GM15510 (cell line): ENCODE data around the gene PARD6G.

Experiments
- POLR2A ChIP-seq: IDR thresholded peaks from 3 replicates; pipeline ENCODE4 v1.6.1; 2011; ENCODE audit warnings: borderline replicate concordance; ENCODE audit not compliant: insufficient read length; ENCODE audit errors: extremely low read depth

PARD6G gene

DNA sequence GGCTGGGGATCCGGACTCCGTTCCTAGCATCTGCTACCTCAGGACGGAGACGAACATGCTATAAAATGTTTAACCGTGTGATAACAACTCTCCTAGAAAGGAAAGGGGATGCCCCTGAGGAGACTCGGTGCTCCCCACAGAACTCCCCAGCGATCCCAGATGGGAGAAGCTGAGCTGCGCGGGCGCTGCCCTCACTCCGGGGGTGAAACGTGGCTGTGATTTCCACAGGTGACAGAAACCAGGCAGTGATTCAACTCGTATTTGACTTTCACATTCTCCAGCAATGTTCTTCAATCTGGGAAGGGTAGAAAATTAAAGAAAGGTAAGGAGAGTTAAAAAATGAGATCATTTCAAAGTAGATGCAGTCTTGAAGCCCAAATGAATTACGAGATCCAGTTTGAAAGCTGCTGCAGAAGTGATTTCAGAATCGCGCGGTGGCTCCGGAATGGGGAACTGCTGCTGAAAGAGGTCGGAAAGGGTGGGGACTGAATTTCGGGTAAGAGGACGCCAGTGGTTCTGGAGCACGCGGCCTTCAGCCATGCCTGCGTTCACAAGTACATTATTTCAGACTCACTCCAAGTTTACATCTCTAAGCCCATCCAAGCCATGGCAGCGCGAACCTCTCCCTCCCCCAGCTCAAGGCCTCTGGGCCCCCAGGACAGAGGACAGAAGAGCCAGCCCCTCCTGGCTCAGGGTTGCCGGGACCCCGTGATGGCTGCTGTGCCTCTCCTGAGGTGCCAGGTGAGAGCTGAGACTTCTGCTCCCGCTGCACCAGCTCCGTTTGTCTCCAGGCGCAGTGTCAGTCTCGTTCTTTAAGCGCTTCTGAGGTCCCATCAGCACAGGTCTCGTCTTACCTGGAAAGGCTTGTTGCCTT, 98.8 kb downstream of the PARD6G start:
- no peak for TF ChIP-seq POLR2A

DNA sequence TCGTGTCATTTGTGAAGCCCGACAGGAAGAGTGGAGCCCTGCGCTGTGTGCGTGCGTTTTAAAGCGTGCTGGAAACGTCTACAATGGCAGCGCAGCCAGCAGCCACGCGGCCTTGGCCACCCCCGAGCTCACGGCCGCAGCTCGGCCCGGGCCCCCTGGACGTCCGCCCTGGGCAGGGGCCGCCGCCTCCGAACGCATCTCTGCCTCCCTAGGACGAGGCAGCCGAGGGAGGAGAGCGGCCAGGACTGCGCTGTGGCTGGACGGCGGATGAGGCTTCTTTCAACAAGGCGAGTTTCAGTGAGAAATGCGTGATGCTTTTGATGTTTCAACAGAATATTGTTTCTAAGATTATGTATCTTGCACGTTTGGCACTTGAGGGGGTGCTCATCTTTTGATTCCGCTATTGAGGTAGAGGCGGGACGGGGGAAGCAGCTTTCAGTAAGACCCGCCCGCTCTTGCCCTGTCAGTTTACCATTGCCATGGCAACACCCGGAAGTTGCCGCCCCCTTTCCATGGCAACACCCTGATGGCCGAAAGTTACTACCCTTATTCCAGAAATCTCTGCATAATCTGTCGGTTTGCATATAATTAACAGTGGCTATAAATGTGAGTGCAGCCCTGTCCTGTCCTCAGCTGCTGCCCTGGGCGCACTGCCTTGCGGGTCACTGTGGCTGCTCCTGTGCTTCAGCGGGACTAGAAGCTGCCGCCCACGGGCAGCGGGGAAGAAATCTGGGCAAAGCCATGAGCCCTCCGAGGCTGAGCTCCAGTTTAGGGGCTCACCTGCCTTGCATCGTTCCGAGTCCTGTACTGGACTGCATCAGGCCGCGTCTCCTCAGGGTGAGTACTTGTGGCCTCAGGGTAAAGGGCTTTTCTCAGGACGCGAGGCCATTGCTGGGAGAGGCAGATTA, 99.6 kb downstream of the PARD6G start:
- peak; percentile 60 for TF ChIP-seq POLR2A

DNA sequence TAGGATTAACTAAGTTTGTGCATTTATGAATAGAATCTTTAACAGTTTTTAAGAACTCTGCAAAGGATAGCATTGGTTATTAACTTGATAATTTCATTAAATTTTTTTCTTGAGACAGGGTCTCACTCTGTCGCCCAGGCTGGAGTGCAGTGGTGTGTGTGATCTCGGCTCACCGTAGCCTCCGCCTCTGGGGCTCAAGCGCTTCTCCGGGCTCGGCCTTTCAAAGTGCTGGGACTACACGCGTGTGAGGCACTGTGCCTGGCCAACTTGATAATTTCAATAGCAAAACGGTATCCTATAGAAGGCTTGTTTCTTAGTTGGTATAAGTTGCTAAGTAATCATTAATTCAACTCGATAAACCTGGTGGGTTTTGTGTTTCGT, 100.3 kb downstream of the PARD6G start:
- TF ChIP-seq POLR2A: no peak

DNA sequence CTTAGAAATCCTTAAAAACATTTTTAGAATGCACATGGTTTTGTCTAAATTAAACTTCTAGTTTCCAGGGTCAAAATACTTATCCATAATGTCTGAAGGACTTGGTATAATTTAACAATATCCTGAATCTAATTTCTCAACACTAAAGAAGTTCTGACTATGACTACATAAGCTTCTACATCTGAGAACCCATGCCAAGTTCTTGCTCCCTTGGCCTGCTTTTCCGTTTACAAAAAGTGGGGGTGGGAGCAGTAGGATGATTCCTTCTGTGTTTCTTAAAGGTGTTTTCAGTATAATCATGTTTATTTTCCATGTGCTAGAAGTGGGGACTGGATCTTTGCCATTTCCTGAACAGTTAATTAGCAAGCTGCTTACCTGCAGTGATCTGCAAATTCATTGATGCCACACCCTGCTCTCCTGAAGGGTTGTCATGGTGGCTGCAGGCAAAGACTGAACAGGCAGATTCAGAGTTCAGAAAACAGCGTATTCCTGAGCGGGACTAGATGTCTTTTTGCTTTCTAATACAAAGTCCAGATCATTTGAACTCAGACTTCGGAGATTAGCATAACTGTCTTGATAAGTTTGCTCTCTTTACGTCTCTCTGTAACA, 102.0 kb downstream of the PARD6G start:
- TF ChIP-seq POLR2A: no peak

DNA sequence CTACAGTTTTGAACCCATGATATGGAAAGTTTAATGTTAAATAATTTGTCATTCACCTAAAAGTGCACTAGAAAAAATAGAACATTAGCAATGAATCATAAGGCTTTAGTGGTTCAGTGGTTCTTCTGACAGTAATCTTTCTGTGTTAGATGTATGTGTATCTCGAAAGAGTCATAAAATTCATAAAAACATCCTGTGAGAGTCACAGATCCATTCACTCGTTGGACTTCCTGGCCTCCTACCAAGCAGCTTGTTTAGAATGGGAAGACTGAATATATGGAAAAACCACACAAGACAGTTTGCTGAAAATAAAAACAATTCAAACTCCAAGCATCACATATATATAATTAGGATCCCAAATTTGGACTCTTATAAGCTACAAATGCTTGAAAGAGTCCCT, 103.4 kb downstream of the PARD6G start:
- no peak for TF ChIP-seq POLR2A

DNA sequence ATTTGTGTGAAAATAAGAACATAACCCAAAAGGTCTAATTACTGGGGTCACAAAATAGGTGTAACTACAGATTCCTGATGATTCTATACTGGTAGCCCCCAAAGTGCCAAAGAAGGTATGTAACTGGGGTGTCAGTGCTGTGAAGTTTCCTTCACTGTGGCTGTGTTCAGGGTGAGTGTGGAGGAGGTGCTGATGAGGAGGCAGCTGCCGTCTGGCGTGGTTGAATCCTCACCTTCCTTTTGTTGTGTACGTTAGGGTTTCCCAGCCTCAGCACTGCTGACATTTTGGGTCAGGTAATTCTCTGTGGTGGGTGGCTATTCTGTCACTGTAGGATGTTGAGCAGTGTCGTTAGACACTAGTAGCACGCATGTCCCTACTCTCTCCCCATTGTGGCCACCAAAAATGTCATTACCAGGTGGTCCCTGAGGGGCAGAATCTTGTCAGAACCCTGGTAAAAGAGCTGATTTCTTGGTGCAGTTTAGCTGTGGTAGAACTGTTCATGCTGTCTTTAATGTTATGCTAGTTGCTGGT, 106.8 kb downstream of the PARD6G start:
- TF ChIP-seq POLR2A: no peak

DNA sequence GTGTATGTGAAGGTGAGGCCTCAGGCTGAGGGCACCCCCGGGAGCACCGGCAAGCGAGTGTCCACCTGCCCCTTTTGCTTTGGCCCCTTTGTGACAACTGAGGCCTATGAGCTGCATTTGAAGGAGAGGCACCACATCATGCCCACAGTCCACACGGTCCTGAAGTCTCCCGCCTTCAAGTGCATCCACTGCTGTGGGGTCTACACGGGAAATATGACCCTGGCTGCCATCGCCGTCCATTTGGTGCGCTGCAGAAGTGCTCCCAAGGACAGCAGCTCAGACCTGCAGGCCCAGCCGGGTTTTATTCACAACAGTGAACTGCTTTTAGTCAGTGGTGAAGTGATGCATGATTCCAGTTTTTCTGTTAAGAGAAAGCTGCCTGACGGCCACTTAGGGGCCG, 109.3 kb downstream of the PARD6G start:
- TF ChIP-seq POLR2A: no peak

DNA sequence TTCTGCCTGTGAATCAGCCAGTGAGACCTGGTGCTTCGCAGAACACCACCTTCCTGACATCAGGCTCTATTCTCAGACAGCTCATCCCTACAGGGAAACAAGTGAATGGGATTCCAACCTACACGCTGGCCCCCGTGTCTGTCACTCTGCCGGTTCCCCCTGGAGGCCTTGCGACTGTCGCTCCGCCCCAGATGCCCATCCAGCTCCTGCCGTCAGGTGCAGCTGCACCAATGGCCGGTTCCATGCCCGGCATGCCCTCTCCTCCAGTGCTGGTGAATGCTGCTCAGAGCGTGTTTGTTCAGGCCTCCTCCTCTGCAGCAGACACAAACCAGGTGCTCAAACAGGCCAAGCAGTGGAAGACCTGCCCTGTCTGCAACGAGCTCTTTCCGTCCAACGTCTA, 110.2 kb downstream of the PARD6G start:
- TF ChIP-seq POLR2A: no peak

DNA sequence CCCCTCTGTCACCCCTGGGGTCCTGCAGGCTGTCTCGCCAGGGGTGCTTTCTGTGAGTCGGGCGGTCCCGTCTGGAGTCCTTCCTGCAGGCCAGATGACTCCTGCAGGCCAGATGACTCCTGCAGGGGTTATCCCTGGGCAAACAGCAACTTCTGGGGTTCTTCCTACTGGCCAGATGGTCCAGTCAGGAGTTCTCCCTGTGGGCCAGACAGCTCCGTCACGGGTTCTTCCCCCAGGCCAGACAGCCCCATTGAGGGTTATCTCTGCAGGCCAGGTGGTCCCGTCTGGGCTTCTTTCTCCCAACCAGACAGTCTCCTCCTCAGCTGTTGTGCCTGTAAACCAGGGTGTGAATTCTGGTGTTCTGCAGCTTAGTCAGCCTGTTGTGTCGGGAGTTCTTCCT, 110.6 kb downstream of the PARD6G start:
- TF ChIP-seq POLR2A: no peak

DNA sequence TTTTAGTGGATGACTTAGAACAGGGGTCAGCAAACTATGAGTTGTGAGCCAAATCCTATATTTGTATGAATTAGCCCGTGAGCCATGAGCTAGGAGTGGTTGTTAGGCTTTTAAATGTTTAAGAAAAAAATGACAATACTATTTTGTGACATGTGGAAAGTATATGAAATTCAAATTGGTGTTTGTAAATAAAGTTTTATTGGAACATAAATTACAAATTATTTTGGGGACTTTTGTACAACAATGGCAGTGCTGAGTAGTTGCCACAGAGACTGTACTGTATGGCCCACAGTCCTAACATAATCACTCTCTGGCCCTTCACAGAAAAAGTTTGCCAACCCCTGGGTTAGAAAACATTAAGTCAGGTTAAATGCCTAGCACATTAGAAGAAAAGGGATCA, 112.2 kb downstream of the PARD6G start:
- TF ChIP-seq POLR2A: no peak

DNA sequence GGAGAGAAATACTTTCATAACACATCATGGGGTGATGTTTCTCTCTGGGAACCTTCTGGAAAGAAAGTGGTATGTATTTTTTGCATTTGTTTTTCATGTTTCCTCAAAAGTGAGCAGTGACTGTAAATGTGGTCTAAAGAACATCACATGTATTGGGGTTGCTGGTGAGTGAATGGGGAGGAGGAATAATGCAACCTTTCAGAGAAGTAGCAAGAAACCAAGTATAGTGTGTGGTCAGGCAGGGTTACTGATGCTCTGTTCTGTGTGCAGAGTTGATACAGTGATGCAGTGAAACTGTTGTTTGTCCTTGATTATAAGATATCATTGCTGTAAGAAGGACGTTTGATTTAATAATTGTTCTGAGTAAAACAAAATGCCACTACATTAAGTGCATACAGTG, 114.2 kb downstream of the PARD6G start:
- TF ChIP-seq POLR2A: no peak

DNA sequence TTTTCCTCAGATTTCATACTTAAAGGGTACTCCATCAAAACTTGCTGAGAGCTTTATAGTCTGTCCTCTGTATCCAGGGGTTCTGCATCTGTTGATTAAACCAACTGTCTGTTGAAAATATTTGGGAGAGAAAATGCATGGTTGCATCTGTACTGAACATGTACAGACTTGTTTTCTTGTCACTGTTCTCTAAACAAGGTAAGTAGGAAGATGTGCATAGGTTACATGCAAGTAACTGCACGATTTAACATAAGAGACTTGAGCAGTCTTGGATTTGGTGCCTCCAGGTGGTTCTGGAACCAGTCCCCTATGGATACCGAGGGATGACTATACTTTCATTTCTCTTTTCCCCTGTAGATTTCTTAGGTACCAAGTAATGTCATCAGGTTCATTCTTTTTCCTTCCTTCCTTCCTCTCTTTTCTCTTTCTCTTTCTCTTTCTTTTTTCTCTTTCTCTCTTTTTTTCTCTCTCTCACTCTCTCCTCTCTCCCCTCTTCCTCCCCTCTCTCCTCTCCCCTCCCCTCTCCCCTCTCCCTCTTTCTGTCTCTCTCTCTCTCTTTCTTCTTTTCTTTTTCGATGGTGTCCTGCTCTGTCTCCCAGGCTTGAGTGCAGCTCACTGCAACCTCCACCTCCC, 115.0 kb downstream of the PARD6G start:
- TF ChIP-seq POLR2A: no peak

DNA sequence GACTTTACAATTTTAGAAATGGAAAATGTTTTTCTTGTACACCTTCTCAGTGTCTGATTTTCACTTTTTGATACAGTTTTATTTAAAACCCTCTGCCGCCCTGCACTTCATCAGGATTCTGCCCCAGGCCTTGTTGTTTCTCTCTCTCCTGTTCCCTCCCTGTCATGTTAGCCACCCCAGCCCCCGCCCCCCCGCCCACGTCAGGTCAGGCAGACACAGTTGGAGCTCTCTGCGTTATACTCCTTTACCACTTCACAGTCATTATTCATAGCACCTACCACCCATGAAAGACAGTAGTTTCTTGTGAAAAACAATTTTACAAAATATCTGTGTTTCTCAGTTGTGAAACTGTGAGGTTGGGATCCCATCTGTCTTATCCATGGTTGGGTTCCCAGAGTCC, 116.8 kb downstream of the PARD6G start:
- TF ChIP-seq POLR2A: no peak

DNA sequence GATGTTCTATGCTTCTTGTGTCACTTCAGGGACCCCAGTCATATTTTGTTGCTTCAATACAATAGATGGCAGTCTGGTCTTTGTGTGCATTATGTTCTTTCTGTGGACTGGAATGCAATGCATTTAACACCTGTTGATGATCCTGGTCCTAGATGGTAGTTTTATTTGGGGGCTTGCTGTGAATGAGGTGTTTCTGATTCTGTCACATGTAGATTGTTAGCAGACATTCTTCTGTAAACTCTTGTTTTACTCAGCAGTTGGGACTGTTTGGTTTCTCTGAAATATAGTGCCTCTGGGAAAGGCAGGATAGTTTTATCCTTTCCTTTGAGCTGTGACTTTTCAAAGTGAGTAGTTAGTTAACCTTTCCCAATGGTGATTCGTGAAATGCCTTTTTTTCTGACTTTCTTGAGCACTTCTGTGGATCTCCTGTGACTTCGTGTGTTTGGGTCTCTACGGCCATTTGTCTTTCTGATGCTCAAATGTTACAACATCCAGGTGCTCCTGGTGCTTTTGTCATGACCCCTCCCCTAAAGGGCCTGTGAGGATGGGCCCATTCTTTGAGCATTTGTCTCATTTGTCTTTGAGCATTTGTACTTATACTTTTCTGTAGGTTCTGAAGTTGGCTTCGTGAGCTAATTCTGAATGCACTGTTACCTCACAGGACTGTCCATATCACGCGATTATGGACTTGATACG, 117.5 kb downstream of the PARD6G start:
- no peak for TF ChIP-seq POLR2A
